Smooth muscle cell (in vitro differentiated cells): ENCODE results near the gene CDHR3. TPM values are rescaled to one million over a fixed set of nuclear protein-coding genes. Genes with fewer than 3 reads are reported as not detected.
"Not testable (repeated sequence)": the region's sequence is repeated elsewhere in the genome, so short reads cannot be mapped to it uniquely, and the experiment has no call there.

Source experiments
- DNase-seq: peaks from one replicate; lab custom pipeline; 2025; ENCODE audit not compliant: unreplicated experiment; lab: John Stamatoyannopoulos, UW
- H2AFZ ChIP-seq: fragments of 200-600 bp; sonication (generic); 2 replicates; pipeline ENCODE4 v1.6.0; 2016; ENCODE audit warnings: antibody characterized with exemption, low read depth, mild to moderate bottlenecking
- H3F3A ChIP-seq: fragments of 200-600 bp; sonication (generic); 2 replicates; pipeline ENCODE4 v1.6.0; 2017; ENCODE audit warnings: antibody characterized with exemption, low read depth
- H3K27ac ChIP-seq: fragments of 200-600 bp; sonication (generic); 2 replicates; pipeline ENCODE4 v1.5.1; 2016; ENCODE audit warnings: low read depth, mild to moderate bottlenecking
- H3K27me3 ChIP-seq: fragments of 200-600 bp; sonication (generic); 2 replicates; pipeline ENCODE4 v1.6.1; 2016; ENCODE audit warnings: low read depth, mild to moderate bottlenecking
- H3K36me3 ChIP-seq: fragments of 200-600 bp; sonication (generic); 2 replicates; pipeline ENCODE4 v1.5.1; 2016; ENCODE audit warnings: low read depth
- H3K4me1 ChIP-seq: fragments of 200-600 bp; sonication (generic); 2 replicates; pipeline ENCODE4 v1.5.1; 2016; ENCODE audit warnings: low read depth
- H3K4me2 ChIP-seq: fragments of 200-600 bp; sonication (generic); 2 replicates; pipeline ENCODE4 v1.6.0; 2016; ENCODE audit warnings: mild to moderate bottlenecking
- H3K4me3 ChIP-seq: fragments of 200-600 bp; sonication (generic); 2 replicates; pipeline ENCODE4 v1.5.1; 2016; ENCODE audit warnings: mild to moderate bottlenecking
- H3K79me2 ChIP-seq: fragments of 200-600 bp; sonication (generic); 2 replicates; pipeline ENCODE4 v1.6.0; 2016; ENCODE audit warnings: low read depth, mild to moderate bottlenecking
- H3K9ac ChIP-seq: fragments of 200-600 bp; sonication (generic); 2 replicates; pipeline ENCODE4 v1.6.0; 2016; ENCODE audit warnings: low read depth
- H3K9me3 ChIP-seq: fragments of 200-600 bp; sonication (generic); replicated peaks from 2 replicates; pipeline ENCODE4 v1.5.1; 2016; ENCODE audit warnings: low read depth
- H4K20me1 ChIP-seq: fragments of 200-600 bp; sonication (generic); 2 replicates; pipeline ENCODE4 v1.6.0; 2016; ENCODE audit warnings: low read depth
- WGBS: methylation state at CpG from one replicate; pipeline ENCODE4 v1.1.7; 2016; ENCODE audit warnings: low lambda C conversion rate; 5-methylcytosine and 5-hydroxymethylcytosine counted together
- polyA plus RNA-seq: library from polyadenylated mRNA; unstranded; fragments of >200 nt; fragmentation: Nextera tagmentation; extraction: Ambion mirVana; gene quantifications from 2 replicates; pipeline ENCODE4 v1.2.1, GENCODE V29; 2016
- total RNA-seq: library from RNA; depleted of rRNA; stranded (reverse); fragments of >200 nt; gene quantifications from 2 replicates; pipeline ENCODE4 v1.2.3, GENCODE V29; 2014
- TF ChIP-seq, protein P1 (sequence below): fragments of 200-600 bp; sonication (generic); IDR thresholded peaks from 2 replicates; pipeline ENCODE4 v1.5.1; 2017; ENCODE audit warnings: borderline replicate concordance, mild to moderate bottlenecking, antibody characterized with exemption; ENCODE audit not compliant: insufficient read depth, poor library complexity, severe bottlenecking

Gene CDHR3
- total and polyA plus RNA-seq, 2 experiments from 2014 or later: 0.31 to 1.7 TPM

DNA sequence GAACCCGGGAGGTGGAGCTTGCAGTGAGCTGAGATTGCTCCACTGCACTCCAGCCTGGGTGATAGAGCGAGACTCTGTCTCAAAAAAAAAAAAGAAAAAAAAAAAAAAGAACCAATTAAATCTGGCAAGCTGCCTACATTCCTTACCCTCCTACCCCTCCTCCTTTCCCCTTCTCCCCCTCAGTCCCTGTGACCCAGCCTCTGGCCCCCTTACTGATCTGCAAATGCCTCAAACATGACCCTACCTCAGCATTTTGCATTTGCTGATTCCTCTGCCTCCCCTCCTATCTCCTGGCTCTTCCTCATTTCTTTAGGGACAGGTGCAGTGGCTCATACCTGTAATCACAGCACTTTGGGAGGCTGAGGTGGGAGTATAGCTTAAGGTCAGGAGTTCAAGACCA is 19.3 kb downstream of the CDHR3 start:
- no peak overlapping the region for H3K27ac ChIP-seq
- WGBS: 25% methylated on average over 1 of the region's 2 CpGs
- H2AFZ ChIP-seq: no peak overlapping the region
- H3K4me2 ChIP-seq: no peak overlapping the region
- no peaks in the 10 kb centered on the region for H3F3A ChIP-seq
- no peaks in the 10 kb centered on the region for H3K9me3 ChIP-seq
- H3K9ac ChIP-seq: no peak overlapping the region
- no peaks in the 10 kb centered on the region for H3K27me3 ChIP-seq
- H3K79me2 ChIP-seq: no peaks in the 10 kb centered on the region
- no peak overlapping the region for H3K4me3 ChIP-seq
- no peak for DNase-seq
- no peaks in the 10 kb centered on the region for H3K4me1 ChIP-seq
- no peaks in the 10 kb centered on the region for H4K20me1 ChIP-seq
- TF ChIP-seq, protein P1, sequence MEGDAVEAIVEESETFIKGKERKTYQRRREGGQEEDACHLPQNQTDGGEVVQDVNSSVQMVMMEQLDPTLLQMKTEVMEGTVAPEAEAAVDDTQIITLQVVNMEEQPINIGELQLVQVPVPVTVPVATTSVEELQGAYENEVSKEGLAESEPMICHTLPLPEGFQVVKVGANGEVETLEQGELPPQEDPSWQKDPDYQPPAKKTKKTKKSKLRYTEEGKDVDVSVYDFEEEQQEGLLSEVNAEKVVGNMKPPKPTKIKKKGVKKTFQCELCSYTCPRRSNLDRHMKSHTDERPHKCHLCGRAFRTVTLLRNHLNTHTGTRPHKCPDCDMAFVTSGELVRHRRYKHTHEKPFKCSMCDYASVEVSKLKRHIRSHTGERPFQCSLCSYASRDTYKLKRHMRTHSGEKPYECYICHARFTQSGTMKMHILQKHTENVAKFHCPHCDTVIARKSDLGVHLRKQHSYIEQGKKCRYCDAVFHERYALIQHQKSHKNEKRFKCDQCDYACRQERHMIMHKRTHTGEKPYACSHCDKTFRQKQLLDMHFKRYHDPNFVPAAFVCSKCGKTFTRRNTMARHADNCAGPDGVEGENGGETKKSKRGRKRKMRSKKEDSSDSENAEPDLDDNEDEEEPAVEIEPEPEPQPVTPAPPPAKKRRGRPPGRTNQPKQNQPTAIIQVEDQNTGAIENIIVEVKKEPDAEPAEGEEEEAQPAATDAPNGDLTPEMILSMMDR: no peak
- no peaks in the 10 kb centered on the region for H3K36me3 ChIP-seq

DNA sequence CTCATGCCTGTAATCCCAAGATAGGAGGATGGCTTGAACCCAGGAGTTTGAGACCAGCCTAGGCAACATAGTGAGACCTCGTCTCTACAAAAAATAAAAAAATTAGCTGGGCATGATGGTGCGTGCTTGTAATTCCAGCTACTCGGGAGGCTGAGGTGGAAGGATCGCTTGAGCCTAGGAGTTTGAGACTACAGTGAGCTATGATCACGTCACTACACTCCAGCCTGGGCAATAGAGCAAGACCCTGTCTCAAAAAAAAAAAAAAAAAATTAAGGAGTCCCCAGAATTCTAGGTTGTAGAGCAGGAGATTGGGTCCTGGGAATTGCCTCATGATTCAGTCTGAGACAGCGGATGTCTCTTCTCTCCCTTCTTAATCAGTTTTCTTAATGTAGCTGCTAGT is 21.7 kb downstream of the CDHR3 start:
- WGBS: 99% methylated on average over 6 of the region's 6 CpGs
- H2AFZ ChIP-seq: not testable (repeated sequence)

DNA sequence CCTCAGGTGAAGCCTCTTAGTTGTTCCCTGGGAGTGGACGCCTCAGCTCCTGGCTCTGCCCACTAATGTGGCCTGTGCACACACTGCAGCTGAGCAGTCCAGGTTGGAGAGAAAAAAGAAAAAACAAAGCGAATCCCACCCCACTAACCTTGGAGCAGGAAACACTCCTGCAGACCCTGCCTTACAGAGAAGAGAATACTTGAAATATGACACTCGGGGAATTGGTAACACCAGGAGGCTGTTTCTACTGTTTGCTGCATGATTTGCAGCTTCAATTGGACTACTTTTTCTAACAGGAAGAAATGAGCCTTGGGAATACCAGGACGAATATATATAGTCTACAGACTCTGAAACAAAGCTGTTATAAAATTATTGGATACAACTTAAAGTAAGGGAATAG is 22.2 kb downstream of the CDHR3 start:
- no peak overlapping the region for H3K4me2 ChIP-seq

More for the DNA sequence above, 21.7 kb downstream of the CDHR3 start:
- not testable (repeated sequence) for H3K4me3 ChIP-seq, H3F3A ChIP-seq, H3K27ac ChIP-seq, DNase-seq, H3K79me2 ChIP-seq, H3K9me3 ChIP-seq, H3K4me2 ChIP-seq, H3K9ac ChIP-seq, H3K36me3 ChIP-seq, H4K20me1 ChIP-seq, H3K4me1 ChIP-seq, H3K27me3 ChIP-seq

DNA sequence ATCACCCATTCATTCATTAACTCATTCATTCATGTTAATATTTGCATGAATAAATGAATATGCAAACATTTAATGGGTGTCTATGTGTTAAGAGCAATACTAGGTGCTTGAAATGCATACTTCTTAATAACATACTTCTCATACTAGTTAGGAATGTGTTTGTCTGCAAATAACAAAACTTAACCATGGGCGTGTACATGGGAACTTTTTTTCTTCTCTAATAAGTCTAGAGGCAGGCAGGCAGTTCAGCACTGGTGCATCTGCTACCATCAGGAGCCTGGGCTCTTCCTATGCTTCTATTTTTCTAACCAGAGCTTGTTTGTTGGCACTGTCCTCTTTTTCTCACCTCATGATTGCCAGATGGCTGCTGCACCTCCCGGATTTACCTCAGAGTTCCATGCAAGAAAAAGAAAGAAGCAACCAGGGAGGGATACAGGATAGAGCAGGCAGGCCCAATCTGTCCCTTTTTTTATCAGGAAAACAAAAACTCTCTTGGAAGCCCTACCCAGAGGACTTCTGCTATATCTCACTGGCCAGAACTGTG is 22.7 kb downstream of the CDHR3 start:
- no peaks in the 10 kb centered on the region for H3K36me3 ChIP-seq
- 90% methylated on average over 2 of the region's 2 CpGs for WGBS
- H2AFZ ChIP-seq: no peak overlapping the region

More for the DNA sequence above, 22.2 kb downstream of the CDHR3 start:
- Histone ChIP-seq H3K4me3 (no peak overlapping the region), H4K20me1 (no peaks in the 10 kb centered on the region), H3K27ac (no peak overlapping the region), H3K79me2 (no peaks in the 10 kb centered on the region), H3K9ac (no peak overlapping the region), H3K27me3 (no peaks in the 10 kb centered on the region), H3F3A (no peaks in the 10 kb centered on the region), H3K4me1 (no peaks in the 10 kb centered on the region), H2AFZ (no peak overlapping the region), H3K9me3 (no peaks in the 10 kb centered on the region), H3K36me3 (no peaks in the 10 kb centered on the region)
- WGBS: 78% methylated on average over 4 of the region's 4 CpGs
- TF ChIP-seq, protein P1: no peak
- DNase-seq: no peak

More for the DNA sequence above, 22.7 kb downstream of the CDHR3 start:
- no peaks in the 10 kb centered on the region for H3F3A ChIP-seq
- H3K79me2 ChIP-seq: no peaks in the 10 kb centered on the region
- H3K4me2 ChIP-seq: no peak overlapping the region
- H3K9ac ChIP-seq: no peak overlapping the region
- no peaks in the 10 kb centered on the region for H4K20me1 ChIP-seq
- H3K4me3 ChIP-seq: no peak overlapping the region
- no peaks in the 10 kb centered on the region for H3K27me3 ChIP-seq
- H3K9me3 ChIP-seq: no peaks in the 10 kb centered on the region
- TF ChIP-seq, protein P1: no peak
- no peaks in the 10 kb centered on the region for H3K4me1 ChIP-seq
- no peak for DNase-seq
- H3K27ac ChIP-seq: no peak overlapping the region
